HG02943 (cell line): ENCODE results near the gene SIGLEC7.
"Not testable (repeated sequence)": the region's sequence is repeated elsewhere in the genome, so short reads cannot be mapped to it uniquely, and the experiment has no call there.

Source experiments
- ATAC-seq: cut with Tn5 transposase; IDR thresholded peaks from one replicate; pipeline ENCODE4 v1.9.1; 2021; ENCODE audit warnings: mild to moderate bottlenecking, low read depth, moderate library complexity; ENCODE audit not compliant: unreplicated experiment

Gene SIGLEC7

DNA sequence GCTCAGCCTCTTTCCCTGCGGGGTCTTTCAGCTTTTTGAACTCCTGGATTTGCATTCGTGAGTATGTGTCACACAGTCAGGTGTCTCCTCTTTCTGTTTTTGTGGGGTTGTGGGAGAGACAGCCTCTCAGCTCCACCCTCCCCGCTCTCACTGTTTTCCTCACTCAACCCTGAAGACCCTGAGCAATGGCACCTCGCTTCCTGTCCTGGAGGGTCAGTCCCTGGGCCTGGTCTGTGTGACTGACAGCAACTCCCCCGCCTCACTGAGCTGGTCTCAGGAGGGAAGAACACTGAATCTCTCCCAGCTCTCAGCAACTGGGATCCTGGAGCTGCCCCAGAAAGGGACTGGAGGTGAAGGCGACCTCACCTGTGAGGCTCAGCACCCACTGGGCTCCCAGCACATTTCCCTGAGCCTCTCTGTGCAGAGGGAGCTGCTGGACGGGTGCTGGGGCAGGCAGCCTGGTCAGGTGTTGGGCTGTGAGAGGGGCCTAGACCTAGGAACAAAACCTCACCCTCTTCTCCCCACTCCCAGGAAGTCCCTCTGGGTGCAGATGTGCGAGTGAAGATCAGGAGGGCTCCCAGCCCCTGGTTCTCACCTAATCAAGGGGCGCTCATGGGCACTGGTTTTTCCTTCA lies 4.2 kb upstream of the SIGLEC7 start:
- ATAC-seq = no peak

DNA sequence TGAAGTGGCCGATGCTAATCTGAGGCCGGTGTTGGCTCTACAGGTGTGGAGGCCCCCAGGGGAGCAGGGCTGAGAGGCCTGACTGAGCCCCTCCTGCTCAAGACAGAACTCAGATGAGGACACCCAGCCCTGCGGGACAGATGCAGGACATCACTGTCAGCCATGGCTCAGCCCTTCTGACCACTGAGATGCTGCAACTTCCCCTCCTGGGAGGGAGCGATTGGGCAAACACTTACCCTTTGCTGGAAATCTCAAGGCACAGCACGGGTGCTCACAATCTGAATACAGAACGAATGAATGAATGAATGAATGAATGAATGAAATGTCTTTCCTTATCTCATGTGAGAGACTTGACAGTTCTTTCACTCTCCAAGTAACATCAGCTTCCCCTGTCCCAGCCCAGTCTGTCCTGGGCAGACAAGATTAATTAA lies 3.5 kb upstream of the SIGLEC7 start:
- ATAC-seq = no peak

DNA sequence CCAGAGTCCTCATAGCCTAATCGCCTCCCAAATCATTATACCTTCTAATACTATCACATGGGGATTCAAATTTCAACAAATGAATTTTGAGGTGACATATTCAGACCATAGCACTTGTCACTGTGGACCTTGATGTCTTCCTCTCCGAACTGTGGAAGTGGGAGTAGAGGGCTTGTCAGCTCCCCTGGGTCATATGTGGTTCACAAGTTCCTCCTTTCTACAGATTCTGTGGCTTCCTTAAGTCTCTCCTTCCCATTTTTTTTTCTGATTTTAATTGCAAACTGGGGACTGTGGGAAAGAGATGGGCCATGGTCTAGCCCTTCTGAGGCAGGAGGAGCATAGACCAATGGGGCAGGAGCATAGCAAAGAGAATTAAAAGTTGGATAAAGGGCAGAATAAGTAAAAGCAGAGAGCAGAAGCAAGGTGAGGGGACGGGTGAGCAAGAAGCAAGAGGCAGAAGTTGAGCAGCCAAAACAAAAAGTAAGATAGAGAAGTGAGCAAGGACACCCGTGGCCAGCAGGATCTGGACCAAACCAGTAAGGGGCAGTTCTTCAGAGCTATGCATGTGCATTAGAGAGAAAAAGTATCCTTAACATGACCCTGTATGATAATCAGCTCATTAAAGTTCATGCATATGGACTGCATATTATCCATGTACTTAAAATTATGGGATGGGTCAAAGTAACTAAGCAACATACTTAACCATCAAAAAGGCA lies 2.6 kb upstream of the SIGLEC7 start:
- no peak for ATAC-seq

DNA sequence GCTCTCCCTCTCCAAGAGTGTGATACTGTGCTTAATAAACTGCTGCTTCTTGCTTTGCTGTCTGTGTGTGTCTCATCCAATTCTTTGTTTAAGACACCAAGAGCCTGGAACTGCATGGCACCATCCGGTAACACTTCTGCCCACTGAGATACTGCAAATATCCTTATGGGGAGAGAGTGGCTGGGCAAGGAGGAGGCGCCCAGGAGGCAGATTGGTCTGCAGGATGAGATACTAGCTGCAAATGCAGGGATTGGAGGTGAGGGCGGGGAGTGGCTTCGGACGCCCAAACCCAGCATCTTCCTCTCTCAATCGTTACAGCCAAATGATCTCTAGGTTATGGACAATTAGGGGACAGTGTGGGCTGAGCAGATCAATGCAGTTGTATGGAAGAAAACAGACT lies 1.7 kb upstream of the SIGLEC7 start:
- ATAC-seq = no peak

DNA sequence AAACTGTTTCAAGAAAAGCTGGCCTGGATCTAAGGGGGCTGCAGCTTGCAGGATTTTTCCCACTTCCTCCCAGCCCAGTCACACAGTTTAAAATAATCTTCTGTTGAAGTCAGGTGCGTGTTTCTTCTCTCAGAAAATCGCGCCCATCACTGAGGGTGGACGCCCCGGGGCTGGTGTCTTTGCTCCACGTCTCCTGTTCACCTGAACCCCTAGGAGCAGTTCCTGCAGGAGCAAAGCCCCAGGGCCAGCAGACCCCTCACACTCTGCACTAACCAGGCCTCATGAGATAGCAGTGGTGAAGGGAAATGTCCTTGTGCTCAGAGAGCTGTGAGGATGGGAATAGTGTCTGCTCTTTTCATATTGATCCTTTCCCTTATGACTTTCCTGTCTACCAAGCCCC lies 920 bp upstream of the SIGLEC7 start:
- no peak for ATAC-seq

DNA sequence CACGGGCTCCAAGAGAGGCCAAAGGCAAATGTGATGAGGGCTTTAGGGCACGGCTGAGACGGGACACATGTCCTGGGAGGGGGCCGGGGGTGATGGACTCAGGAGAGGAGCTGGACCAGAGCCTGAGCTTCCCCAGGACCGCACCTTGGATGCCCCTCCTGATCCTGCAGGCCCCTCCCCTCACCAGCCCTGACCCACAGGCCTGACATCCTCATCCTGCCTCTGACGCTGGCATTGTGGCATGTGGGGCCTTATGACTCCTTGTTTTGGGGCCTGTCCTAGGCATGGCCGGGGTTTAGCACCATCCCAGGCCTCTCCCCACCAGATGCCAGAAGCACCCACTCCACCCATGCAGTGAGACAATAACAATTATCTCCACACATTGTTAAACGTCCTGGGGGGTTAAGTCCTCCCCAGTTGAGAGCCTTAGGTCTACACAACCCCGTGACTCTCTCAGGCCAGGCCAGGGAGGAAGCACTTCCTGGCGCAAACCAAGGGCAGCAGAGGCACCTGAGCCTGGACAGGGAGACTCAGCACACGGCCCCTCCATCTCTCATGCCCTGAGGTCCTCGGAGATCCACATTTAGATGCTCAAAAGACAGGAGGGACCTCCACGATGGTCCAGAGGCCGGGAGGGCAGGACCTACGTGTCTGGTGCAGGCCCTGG lies 841 bp downstream of the SIGLEC7 start:
- ATAC-seq = not testable (repeated sequence)

DNA sequence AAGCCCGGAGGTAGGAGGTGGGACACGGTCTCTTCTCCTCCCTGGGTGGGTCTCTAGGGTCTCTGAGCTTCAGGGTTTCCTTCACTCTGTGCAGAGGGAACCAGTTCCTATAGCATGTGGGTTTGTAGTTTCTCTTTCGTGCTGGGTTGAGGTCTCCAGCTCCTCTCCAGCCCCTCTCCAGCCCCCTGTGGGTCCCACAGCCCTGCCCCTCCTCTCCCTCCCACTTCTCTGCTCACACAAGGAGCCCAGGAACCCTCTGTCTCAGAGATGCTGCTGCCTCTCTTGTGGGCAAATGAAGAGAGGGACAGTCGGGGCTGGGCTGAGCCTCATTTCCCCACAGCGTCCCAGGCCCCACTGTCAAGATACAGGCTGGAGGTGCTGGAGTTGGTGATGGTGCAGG lies 1.4 kb downstream of the SIGLEC7 start:
- no peak for ATAC-seq

DNA sequence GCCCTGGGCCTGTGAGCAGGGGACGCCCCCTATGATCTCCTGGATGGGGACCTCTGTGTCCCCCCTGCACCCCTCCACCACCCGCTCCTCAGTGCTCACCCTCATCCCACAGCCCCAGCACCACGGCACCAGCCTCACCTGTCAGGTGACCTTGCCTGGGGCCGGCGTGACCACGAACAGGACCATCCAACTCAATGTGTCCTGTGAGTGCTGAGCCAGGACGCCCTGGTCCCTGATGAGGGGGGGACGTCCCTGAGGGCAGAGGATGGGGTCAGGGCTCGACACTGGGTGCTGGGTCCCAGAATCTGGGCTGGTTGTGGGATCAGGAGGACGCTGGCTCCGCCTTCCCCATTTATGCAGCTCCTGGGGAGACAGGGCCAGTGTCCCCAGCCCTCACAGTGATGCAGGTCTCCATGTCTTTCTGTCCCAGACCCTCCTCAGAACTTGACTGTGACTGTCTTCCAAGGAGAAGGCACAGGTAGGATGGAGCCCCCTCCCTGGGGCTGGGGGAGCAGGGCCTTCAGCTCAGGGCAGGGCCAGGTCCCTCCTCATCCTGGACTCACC lies 2.5 kb downstream of the SIGLEC7 start:
- no peak for ATAC-seq

DNA sequence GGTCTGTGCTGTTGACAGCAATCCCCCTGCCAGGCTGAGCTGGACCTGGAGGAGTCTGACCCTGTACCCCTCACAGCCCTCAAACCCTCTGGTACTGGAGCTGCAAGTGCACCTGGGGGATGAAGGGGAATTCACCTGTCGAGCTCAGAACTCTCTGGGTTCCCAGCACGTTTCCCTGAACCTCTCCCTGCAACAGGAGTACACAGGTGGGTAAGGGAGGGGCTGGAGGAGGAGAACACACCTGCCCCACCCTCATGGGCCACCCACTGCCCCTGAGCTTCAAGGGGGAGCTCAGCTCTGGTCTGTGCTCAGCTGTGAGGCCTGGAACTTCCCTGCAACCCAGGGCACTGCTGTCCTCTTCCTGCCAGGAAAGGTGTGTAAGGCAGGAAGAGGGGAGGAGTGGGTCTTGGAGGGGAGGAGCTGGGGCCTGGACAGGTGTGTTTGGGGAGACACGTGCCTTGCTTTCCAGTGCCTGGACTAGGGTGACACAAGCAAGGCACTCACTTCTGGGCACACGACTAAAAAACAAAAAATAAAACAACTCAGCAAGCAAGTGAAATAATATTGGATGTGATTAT lies 3.9 kb downstream of the SIGLEC7 start:
- no peak for ATAC-seq

DNA sequence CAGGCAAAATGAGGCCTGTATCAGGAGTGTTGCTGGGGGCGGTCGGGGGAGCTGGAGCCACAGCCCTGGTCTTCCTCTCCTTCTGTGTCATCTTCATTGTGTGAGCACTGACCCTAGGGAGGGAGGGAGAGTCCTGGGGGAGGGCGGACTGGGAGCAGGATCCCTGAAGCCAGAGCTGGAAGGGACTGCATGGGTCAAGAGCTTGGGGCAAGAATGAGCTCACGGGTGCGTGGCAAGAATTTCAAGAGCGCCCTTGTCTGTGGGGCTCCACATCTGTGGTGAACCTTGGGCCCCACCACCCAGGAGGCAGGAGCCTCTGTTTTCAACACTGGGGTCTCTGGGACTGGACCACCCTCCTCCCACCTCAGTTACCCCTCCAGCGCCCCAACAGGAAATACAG lies 4.7 kb downstream of the SIGLEC7 start:
- ATAC-seq = no peak

DNA sequence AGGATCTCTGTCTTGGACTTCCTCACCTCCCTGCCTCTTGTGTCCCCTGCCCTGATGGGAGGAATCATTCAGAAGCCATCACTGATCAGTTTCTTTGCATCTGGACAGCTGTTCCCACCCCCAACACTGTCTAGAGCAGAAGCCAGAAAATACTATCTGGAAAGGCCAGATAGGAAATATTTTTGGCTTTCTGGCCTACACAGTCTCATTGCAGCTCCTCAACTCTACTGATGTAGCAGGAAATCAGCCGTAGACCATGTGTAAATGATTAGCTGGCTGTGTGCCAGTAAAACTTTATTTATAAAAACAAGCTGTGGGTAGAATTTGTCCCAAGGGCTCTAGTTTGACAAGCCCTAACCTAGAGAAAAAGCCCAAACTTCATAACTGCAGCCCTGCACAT lies 5.6 kb downstream of the SIGLEC7 start:
- ATAC-seq = no peak

DNA sequence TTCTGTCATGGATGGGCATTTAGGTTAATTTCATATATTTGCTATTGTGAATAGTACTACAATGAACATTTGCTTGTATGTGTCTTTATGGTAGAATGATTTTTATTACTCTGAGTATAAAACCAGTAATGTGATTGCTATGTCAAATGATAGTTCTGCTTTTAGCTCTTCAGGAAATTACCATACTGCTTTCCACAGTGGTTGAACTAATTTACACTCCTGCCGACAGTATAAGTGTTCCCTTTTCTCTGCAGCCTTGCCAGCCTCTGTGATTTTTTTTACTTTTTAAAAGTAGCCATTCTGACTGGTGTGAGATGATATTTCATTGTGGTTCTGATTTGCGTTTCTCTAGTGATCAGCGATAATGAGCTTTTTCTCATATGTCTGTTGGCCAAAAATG lies 6.5 kb downstream of the SIGLEC7 start:
- ATAC-seq = no peak

DNA sequence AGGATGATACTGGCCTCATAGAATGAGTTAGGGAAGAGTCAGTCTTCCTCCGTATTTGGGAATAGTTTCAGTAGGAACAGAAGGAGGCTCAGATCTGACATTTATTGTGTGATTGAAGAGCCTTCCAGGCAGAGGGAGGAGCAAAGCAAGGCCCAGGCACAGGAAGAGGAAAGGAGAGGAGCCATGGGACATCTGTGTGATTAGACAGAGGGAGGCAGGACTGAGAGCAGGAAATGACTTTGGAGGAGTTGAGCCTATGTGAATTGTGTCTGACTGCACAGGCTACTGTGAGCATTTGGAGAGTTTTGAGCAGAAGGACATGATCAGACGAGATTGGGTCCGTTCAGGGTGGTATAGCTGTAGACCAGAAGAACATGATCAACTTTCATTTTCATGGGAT lies 8.5 kb downstream of the SIGLEC7 start:
- no peak for ATAC-seq

DNA sequence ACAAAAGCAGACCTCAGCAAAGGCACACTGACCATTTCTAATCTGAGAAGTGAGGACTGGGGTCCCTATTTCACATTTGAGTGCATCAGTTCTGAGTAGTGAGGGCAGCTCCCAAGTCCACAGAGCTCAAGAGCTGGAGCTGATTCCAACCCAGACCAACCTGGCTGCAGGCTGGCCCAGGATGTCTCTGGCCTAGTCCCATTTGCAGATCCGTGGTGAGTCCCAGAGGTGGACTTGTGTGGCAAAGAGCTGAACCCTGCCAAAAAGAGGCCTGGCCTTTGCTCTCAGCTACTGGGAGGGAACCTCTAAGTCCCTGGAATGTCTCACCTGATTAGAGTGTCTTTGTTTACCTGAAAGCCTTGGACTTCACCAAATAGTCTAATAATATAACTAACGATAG lies 14.6 kb downstream of the SIGLEC7 start:
- ATAC-seq = no peak

DNA sequence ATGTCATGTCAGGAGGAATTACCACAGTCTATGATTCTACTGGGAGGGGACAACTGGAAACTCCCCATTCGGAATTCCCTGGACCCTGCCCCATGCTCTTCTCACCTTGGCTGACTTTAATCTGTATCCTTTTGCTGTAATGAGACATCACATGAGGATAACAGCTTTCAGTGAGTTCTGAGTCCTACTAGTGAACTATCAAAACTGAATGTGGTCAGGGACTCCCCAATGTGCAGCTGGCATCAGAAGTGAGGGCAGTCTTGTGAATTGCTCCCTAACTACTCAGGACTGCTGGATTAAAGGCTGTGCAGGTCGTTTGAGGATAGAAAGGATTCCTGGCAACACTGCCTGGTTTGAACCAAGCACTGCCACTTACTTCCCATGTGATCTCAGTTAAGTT lies 15.2 kb downstream of the SIGLEC7 start:
- ATAC-seq = no peak

DNA sequence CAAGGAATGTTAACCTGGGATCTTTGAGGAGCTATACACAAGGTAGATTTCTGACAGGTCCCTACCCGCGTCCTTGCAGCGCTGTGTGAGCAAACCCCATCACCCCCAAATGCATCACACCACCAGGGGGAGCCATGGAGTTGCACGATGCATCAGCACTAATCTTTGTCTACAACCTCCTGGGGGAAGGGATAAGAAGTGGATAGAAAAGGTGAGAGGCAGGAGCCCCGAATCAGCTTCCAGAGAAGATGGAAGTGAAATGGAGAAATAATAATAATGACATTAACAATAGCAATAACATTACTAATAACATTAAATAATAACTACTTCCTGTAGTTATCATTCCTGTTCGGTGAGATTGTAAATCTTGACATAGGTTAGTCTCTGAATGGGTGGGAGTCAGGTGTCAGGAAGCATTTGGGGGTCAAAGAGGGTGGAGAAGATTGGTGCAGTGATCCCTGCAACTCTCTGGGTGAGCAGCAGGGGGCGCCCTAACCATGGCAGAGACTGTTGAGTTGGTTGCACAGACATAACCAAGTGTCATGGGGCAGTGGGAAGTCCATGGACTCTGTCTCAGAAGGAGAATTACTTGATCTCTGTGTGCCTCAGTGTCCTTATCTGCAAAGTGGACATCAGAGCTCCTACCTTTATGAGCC lies 16.5 kb downstream of the SIGLEC7 start:
- no peak for ATAC-seq

DNA sequence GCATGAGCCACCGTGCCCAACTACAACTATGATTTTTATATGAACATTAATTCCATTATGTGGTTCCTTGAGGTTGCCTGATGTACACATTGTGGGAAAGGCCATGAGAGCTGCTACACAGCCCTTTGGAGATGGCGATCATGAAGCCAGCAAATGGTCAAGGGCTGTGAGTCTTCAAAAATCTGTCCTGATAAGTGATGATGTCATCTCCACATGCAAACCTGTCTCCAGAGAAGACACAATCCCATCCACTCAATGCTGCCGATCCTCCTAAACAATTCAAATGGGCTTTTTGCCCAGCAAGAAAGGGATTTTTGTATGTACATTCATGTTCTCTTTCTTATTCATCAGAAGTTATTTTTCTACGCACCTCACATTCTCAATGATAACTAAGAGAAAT lies 17.6 kb downstream of the SIGLEC7 start:
- no peak for ATAC-seq

DNA sequence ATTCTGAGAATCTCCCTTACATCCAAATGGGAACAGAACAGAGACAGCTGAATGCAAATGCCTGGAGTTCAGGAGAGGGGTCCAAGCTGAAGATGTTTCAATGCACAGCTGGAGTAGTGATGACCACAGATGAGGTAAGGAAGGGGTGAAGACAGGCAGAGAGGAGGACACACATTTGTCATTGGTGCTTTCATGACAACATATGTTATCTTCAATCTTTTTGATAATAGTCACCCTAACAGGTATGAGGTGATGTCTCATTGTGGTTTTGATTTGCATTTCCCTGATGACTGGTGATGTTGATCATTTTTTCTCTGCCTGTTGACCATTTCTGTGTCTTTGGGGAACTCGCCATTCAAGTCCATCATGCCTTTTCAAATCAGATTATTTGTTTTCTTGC lies 19.2 kb downstream of the SIGLEC7 start:
- ATAC-seq = no peak

DNA sequence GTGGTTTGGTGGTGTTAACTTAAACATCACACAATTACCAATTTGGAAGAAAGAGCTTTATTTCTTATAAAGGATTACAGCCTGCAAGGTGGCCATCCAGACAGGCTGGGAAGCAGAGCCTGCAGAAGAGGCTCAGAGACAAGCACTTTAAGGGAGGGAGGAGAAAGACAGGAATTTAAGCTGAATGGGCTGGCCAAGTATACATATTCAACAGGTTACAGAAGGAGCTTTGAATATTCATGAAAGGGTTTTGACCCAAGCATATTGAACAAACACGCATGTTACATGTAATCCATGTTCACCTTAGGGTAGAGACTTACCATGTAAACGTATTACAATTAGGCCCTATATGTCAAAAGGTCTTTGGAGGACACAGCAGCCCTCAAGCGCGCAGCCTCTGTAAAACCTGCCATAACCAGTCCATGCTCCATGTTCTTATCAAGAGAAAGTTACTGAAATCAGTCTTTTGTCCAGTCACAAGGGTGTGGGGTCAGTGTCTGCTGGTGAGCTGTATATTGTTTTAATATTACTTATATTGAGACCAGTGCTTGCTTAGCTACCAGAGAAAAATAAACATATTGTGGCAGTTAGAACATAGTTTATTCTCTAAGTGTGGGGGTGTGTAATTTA lies 19.9 kb downstream of the SIGLEC7 start:
- ATAC-seq = no peak

DNA sequence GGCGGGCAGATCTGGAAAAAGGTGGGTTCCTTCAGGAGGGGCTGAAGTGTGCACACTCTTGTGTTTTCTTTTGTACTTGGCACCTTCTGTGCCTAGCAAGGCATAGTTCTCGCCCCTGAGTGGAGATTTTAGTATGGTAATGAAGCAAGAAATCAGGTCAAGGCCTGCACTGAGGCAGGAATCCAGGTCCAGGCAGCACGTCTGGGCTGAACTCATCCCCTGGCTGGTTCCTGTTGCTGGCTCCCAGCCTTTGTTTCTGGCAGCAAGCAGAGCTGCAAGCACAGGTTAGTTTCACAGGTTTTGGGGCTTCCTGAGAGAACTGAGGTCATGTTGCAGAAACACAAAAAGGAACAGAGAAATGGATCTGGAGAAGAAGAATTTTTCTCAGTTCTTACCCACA lies 21.2 kb downstream of the SIGLEC7 start:
- ATAC-seq = no peak
